Activated CD4-positive, alpha-beta T cell treated with anti-CD3 and anti-CD28 coated beads for 36 hours (primary cell): ENCODE measurements around the gene DBH. TPM values are rescaled to one million over a fixed set of nuclear protein-coding genes. Genes with fewer than 3 reads are reported as not detected.

ENCODE experiments used
- ATAC-seq: fragments of 200-7000 bp; cut with Tn5 transposase; one replicate; pipeline ENCODE4 v1.10.0; 2021; ENCODE audit warnings: mild to moderate bottlenecking, moderate library complexity
- CTCF ChIA-PET: fragments of 350-600 bp; sonication (Branson Sonifier 250); formaldehyde crosslinking; loops from one replicate; lab custom pipeline; 2021; ENCODE audit warnings: antibody characterized with exemption; lab: Charles Lee
- POLR2A ChIA-PET: fragments of 350-600 bp; sonication (Branson Sonifier 250); formaldehyde crosslinking; loops from one replicate; lab custom pipeline; 2021; ENCODE audit warnings: antibody characterized with exemption, inconsistent platforms; lab: Charles Lee
- DNase-seq: peaks from one replicate; pipeline ENCODE4 v3.0.0-alpha.2; 2020
- H3K27ac Mint-ChIP-seq: one replicate; pipeline ENCODE4 v1.8.0; 2021; ENCODE audit warnings: mixed read lengths
- H3K27me3 Mint-ChIP-seq: one replicate; pipeline ENCODE4 v1.8.0; 2021; ENCODE audit warnings: mixed read lengths
- H3K36me3 Mint-ChIP-seq: one replicate; pipeline ENCODE4 v1.8.0; 2021; ENCODE audit warnings: low read depth, mixed read lengths
- H3K4me1 Mint-ChIP-seq: one replicate; pipeline ENCODE4 v1.8.0; 2021; ENCODE audit warnings: mixed read lengths
- H3K4me3 Mint-ChIP-seq: one replicate; pipeline ENCODE4 v1.8.0; 2021; ENCODE audit warnings: mild to moderate bottlenecking, moderate library complexity, mixed read lengths
- H3K9me3 Mint-ChIP-seq: one replicate; pipeline ENCODE4 v1.8.0; 2021; ENCODE audit warnings: low read depth, mixed read lengths
- intact Hi-C, 2 experiments: fragments of 100-400 bp; cut with DNase I in 1 of 2; cut with micrococcal nuclease in 1 of 2; formaldehyde crosslinking; loops; one replicate each; pipeline versions ENCODE4 v1.14.2 to v1.15.1; 2022 to 2024; cut with DNase I, micrococcal nuclease
- total RNA-seq, 2 experiments: library from RNA; stranded (reverse); gene quantifications; one replicate each; pipeline ENCODE4 v1.2.3, GENCODE V29; 2021

The DBH gene
- total RNA-seq, 2 experiments from 2014 or later: not detected

- Mint-ChIP-seq H3K27ac (no peak overlapping the region), H3K4me1 (peaks cover 8% of the 10 kb centered on the region), H3K4me3 (no peak overlapping the region), H3K9me3 (no peaks in the 10 kb centered on the region), H3K36me3 (no peaks in the 10 kb centered on the region), H3K27me3 (peaks cover 15% of the 10 kb centered on the region)
- ChIA-PET CTCF (interaction anchor here (0.6 to 1.9 kb wide), 6 partner anchors 13 to 133 kb away, joined by 3 to 4 read pairs (median 3); partner anchors contain the start of gene SARDH), POLR2A (no interaction called here)
- DNase-seq (no peak), ATAC-seq (no peak)
- intact Hi-C loops: loop anchor here in 1 of 2 experiments (5.0 kb wide), 1 partner anchor 387 kb away; the partner anchor contains the start of gene VAV2
Observed at GRCh38 chr9:133605446-133605845, 30.7 kb upstream of the DBH start.

GRCh38 chr9:133605856-133606707 is 30.1 kb upstream of the DBH start:
- intact Hi-C loops: loop anchor here in 1 of 2 experiments (5.0 kb wide), 1 partner anchor 386 kb away; the partner anchor contains the start of gene VAV2
- Mint-ChIP-seq H3K9me3 (no peaks in the 10 kb centered on the region), H3K36me3 (no peaks in the 10 kb centered on the region), H3K27me3 (peaks cover 16% of the 10 kb centered on the region), H3K27ac (no peak overlapping the region), H3K4me3 (no peak overlapping the region), H3K4me1 (peaks cover 8% of the 10 kb centered on the region)
- ChIA-PET POLR2A (no interaction called here), CTCF (interaction anchor here (0.6 kb wide), 2 partner anchors 13 to 95 kb away, joined by 3 read pairs; no protein-coding TSS in a partner anchor)
- ATAC-seq (no peak), DNase-seq (no peak)

GRCh38 chr9:133606708-133607025 is 29.5 kb upstream of the DBH start:
- no peak for DNase-seq
- Mint-ChIP-seq H3K4me1 (peaks cover 8% of the 10 kb centered on the region), H3K36me3 (no peaks in the 10 kb centered on the region), H3K4me3 (no peak overlapping the region), H3K9me3 (no peaks in the 10 kb centered on the region), H3K27me3 (peaks cover 16% of the 10 kb centered on the region), H3K27ac (no peak overlapping the region)
- ATAC-seq: no peak
- ChIA-PET CTCF (interaction anchor here (0.6 kb wide), 2 partner anchors 94 to 1734 kb away, joined by 3 to 4 read pairs; no protein-coding TSS in a partner anchor), POLR2A (no interaction called here)
- intact Hi-C loops: loop anchor here in 1 of 2 experiments (5.0 kb wide), 1 partner anchor 386 kb away; the partner anchor contains the start of gene VAV2

GRCh38 chr9:133607381-133607780 is 28.8 kb upstream of the DBH start:
- ChIA-PET POLR2A (no interaction called here), CTCF (interaction anchor here (0.6 to 1.0 kb wide), 3 partner anchors 80 to 1734 kb away, joined by 3 to 4 read pairs (median 4); no protein-coding TSS in a partner anchor)
- H3K27me3 Mint-ChIP-seq: peaks cover 16% of the 10 kb centered on the region
- no peak for DNase-seq
- no peak overlapping the region for H3K4me3 Mint-ChIP-seq
- H3K4me1 Mint-ChIP-seq: peaks cover 8% of the 10 kb centered on the region
- intact Hi-C loops: loop anchor here in 1 of 2 experiments (5.0 kb wide), 1 partner anchor 385 kb away; the partner anchor contains the start of gene VAV2
- no peak for ATAC-seq
- H3K9me3 Mint-ChIP-seq: no peaks in the 10 kb centered on the region
- H3K27ac Mint-ChIP-seq: no peak overlapping the region
- no peaks in the 10 kb centered on the region for H3K36me3 Mint-ChIP-seq

GRCh38 chr9:133607976-133608375 is 28.2 kb upstream of the DBH start:
- DNase-seq (no peak), ATAC-seq (no peak)
- intact Hi-C loops: loop anchor here in 1 of 2 experiments (5.0 kb wide), 1 partner anchor 384 kb away; the partner anchor contains the start of gene VAV2
- H3K27me3 Mint-ChIP-seq: peaks cover 16% of the 10 kb centered on the region
- no peaks in the 10 kb centered on the region for H3K36me3 Mint-ChIP-seq
- H3K4me1 Mint-ChIP-seq: peaks cover 8% of the 10 kb centered on the region
- ChIA-PET POLR2A (no interaction called here), CTCF (interaction anchor here (1.0 kb wide), 1 partner anchor 79 kb away, joined by 3 read pairs; no protein-coding TSS in a partner anchor)
- H3K4me3 Mint-ChIP-seq: no peak overlapping the region
- no peak overlapping the region for H3K27ac Mint-ChIP-seq
- H3K9me3 Mint-ChIP-seq: no peaks in the 10 kb centered on the region

- CTCF ChIA-PET: no interaction called here
- ATAC-seq: no peak
- no peaks in the 10 kb centered on the region for H3K36me3 Mint-ChIP-seq
- no peak overlapping the region for H3K4me3 Mint-ChIP-seq
- H3K27ac Mint-ChIP-seq: no peak overlapping the region
- DNase-seq: no peak
- H3K9me3 Mint-ChIP-seq: no peaks in the 10 kb centered on the region
- POLR2A ChIA-PET: no interaction called here
- intact Hi-C loops: loop anchor here in 1 of 2 experiments (5.0 kb wide), 1 partner anchor 384 kb away; the partner anchor contains the start of gene VAV2
- peaks cover 8% of the 10 kb centered on the region for H3K4me1 Mint-ChIP-seq
- H3K27me3 Mint-ChIP-seq: peaks cover 16% of the 10 kb centered on the region
Observed at GRCh38 chr9:133608382-133608781, 27.8 kb upstream of the DBH start.

GRCh38 chr9:133608889-133609288 is 27.3 kb upstream of the DBH start:
- Mint-ChIP-seq H3K27me3 (peaks cover 16% of the 10 kb centered on the region), H3K4me3 (no peak overlapping the region), H3K9me3 (no peaks in the 10 kb centered on the region), H3K36me3 (no peaks in the 10 kb centered on the region), H3K27ac (no peak overlapping the region), H3K4me1 (peaks cover 8% of the 10 kb centered on the region)
- no peak for DNase-seq
- ChIA-PET CTCF (no interaction called here), POLR2A (no interaction called here)
- no peak for ATAC-seq
- intact Hi-C loops: loop anchor here in 1 of 2 experiments (5.0 kb wide), 1 partner anchor 383 kb away; the partner anchor contains the start of gene VAV2

- H3K36me3 Mint-ChIP-seq: no peaks in the 10 kb centered on the region
- peaks cover 4% of the 10 kb centered on the region for H3K4me1 Mint-ChIP-seq
- intact Hi-C loops: loop anchor here in 1 of 2 experiments (5.0 kb wide), 1 partner anchor 383 kb away; the partner anchor contains the start of gene VAV2
- ChIA-PET POLR2A (no interaction called here), CTCF (interaction anchor here (0.6 kb wide), 1 partner anchor 48 kb away, joined by 3 read pairs; no protein-coding TSS in a partner anchor)
- DNase-seq (peak; percentile 75), ATAC-seq (peak; percentile 61)
- H3K27me3 Mint-ChIP-seq: peaks cover 16% of the 10 kb centered on the region
- no peak within 1 kb of the TSS for H3K4me3 Mint-ChIP-seq
- no peaks in the 10 kb centered on the region for H3K9me3 Mint-ChIP-seq
- H3K27ac Mint-ChIP-seq: no peak within 1 kb of the TSS
Observed at GRCh38 chr9:133609311-133610098, 26.7 kb upstream of the DBH start, which contains the start of gene FAM163B. TSS of gene FAM163B (minus strand) at chr9:133609389. CDS start at chr9:133580223, 29,166 bp downstream.

GRCh38 chr9:133610845-133611244 is 25.3 kb upstream of the DBH start:
- CTCF ChIA-PET: interaction anchor here (0.7 kb wide), 1 partner anchor 12 kb away, joined by 3 read pairs; no protein-coding TSS in a partner anchor

GRCh38 chr9:133612051-133612450 is 24.1 kb upstream of the DBH start:
- Mint-ChIP-seq H3K27ac (no peak overlapping the region), H3K4me3 (no peak overlapping the region), H3K4me1 (no peaks in the 10 kb centered on the region), H3K36me3 (no peaks in the 10 kb centered on the region), H3K27me3 (peaks cover 14% of the 10 kb centered on the region), H3K9me3 (no peaks in the 10 kb centered on the region)
- CTCF ChIA-PET: no interaction called here
- POLR2A ChIA-PET: no interaction called here
- DNase-seq (no peak), ATAC-seq (no peak)
- intact Hi-C loops: no loop called here

More at GRCh38 chr9:133610845-133611244, 25.3 kb upstream of the DBH start:
- no peaks in the 10 kb centered on the region for H3K9me3 Mint-ChIP-seq
- POLR2A ChIA-PET: no interaction called here
- no peaks in the 10 kb centered on the region for H3K4me1 Mint-ChIP-seq
- intact Hi-C loops: no loop called here
- H3K36me3 Mint-ChIP-seq: no peaks in the 10 kb centered on the region
- no peak overlapping the region for H3K4me3 Mint-ChIP-seq
- no peak for ATAC-seq
- no peak overlapping the region for H3K27ac Mint-ChIP-seq
- DNase-seq: no peak
- H3K27me3 Mint-ChIP-seq: peaks cover 16% of the 10 kb centered on the region

GRCh38 chr9:133612816-133613215 is 23.3 kb upstream of the DBH start:
- DNase-seq (no peak), ATAC-seq (no peak)
- CTCF ChIA-PET: no interaction called here
- Mint-ChIP-seq H3K36me3 (no peaks in the 10 kb centered on the region), H3K4me3 (no peak overlapping the region), H3K27ac (no peak overlapping the region), H3K27me3 (peaks cover 14% of the 10 kb centered on the region), H3K9me3 (no peaks in the 10 kb centered on the region), H3K4me1 (no peaks in the 10 kb centered on the region)
- POLR2A ChIA-PET: no interaction called here
- intact Hi-C loops: no loop called here
